Activated naive CD4-positive, alpha-beta T cell (primary cell): ENCODE measurements around the gene SP8.

Source experiments
- DNase-seq, 4 experiments: peaks; one replicate each; lab custom pipeline; 2025; lab: John Stamatoyannopoulos, UW

Gene SP8

DNA sequence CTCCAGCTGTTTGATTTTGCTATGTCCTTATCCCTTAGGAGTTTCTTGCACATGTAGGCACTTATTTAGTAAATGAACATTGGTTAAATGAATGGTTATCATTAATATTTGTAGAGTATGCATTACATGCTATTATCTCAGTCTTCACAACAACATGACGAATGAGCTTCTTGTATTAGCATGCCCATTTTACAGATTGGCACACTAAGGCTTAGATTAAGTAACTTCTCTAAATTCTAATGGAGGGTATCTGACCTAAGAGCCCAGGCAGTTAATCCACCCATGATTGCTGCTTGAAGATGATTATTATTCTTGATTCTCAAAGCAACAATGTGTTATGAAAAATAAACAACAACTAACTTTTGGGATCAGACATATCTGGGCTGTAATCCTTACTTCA lies 32.7 kb downstream of the SP8 start:
- DNase-seq, result no peak

DNA sequence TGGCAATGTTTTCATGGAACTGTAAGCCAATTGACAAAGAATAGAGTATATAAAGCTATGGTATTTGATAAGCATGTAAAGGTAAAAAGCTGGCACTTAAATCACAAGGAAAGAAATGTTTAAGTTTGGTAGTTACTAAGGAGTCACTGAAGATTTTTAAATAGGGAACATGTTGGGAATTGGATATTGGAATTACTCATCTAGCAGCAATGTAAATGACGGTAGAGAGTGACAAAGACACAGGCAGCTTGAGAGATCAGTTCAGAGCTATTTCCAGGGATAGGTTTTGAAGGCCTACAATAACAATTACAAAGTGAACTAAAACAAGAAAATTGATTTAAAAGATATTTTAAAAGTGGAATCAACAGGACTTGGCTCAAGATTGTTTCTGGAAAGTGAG lies 36.8 kb downstream of the SP8 start:
- no peak for DNase-seq

DNA sequence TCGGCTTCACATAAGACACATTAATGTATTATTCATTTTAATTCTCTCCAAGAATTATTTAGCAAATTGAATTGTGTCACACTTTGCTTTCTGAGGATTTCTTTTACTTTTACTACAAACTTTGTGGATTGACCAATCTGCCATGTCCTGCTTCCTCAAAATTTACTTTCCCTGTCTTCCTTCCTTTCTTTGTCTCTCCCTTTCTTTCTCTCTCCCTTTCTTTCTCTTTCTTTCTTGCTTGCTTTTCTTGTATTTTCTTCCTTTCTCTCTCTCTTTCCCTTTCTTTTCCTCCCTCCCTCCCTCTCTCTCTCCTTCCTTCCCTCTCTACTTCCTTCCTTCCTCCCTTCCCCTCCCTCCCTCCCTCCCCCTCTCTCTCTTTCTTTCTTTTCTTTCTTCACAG lies 37.8 kb downstream of the SP8 start:
- DNase-seq, result no peak

DNA sequence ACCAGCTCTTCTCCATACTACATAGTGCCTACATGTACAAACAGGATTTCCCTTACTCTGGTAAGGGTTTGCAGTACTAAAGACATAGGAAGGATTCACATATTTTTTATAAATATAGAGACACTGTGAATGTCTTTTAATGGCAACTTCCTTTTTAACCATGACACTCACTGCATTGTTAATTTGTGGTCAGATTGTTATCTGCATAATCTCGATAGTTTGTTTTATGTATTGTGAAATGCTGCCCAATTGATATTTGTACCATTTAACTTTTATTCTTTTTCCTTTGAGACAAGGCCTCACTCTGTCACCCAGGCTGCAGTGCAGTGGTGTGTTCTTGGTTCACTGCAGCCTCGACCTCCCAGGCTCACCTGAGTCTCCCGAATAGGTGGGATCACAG lies 39.7 kb downstream of the SP8 start:
- no peak for DNase-seq

DNA sequence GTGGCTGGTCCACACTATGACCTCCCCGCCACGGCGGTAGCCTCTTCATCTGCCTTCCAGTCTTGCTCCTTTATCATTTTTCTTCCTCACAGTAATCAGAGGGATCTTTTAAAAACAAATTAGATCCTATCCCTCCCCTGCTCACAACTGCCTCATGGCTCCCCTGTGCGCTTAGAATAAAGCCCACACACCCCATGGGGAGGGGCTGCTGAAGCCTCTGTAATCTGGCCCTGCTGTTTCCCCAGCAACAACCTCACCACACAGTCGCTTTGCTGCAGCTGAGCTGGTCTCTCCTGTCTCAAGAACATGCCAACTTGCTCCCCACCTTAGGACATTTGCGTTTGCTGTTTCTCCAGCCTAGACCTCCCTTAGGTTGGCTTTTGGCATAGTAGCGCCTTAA lies 41.0 kb downstream of the SP8 start:
- no peak for DNase-seq

DNA sequence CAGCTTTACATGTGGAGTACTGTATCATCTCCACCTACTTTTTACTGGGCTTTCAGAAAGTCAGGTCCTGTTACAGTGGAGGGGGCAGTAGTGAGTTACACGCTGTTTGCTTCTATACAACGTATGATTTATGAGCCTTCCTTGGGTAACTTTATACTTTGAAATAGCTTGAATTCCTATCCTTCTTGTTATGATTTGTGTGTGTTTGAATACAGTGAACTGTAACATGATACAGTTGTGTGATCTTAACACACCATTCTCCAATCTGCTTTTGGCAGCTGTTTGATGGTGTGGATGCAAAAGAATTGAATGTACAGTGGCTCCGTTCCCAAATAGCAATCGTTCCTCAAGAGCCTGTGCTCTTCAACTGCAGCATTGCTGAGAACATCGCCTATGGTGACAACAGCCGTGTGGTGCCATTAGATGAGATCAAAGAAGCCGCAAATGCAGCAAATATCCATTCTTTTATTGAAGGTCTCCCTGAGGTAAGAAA lies 41.7 kb downstream of the SP8 start:
- no peak for DNase-seq

DNA sequence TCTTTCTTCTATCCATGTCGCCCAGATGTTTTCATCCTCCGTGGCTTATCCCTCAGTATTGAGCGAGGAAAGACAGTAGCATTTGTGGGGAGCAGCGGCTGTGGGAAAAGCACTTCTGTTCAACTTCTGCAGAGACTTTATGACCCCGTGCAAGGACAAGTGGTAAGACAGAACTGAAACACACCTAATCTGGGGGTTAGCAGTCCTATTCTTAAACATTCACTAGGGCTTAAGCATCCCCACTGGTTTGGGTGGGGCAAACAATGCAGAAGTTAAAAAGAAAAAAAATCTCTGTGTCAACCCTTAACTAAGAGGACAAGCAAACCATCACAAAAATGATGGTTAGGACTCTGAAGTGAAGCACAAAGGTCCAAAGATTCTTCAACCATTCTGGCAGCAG lies 43.8 kb downstream of the SP8 start:
- no peak for DNase-seq

DNA sequence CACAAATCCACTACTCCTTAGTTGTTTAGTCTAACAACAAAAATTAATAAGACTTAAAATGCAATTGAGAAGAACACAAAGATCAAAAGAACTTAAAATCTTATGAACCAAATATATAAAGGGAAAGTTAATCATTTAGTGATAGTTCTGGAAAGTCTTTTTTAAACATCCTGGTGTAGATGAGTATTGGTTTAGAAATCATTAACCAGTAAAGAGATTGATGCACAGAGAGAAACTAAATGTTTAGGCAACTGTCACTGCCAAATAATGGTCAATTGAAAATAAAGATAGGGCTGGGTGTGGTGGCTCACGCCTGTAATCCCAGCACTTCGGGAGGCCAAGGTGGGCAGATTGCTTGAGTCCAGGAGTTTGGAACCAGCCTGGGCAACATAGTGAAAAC lies 44.9 kb downstream of the SP8 start:
- no peak for DNase-seq

DNA sequence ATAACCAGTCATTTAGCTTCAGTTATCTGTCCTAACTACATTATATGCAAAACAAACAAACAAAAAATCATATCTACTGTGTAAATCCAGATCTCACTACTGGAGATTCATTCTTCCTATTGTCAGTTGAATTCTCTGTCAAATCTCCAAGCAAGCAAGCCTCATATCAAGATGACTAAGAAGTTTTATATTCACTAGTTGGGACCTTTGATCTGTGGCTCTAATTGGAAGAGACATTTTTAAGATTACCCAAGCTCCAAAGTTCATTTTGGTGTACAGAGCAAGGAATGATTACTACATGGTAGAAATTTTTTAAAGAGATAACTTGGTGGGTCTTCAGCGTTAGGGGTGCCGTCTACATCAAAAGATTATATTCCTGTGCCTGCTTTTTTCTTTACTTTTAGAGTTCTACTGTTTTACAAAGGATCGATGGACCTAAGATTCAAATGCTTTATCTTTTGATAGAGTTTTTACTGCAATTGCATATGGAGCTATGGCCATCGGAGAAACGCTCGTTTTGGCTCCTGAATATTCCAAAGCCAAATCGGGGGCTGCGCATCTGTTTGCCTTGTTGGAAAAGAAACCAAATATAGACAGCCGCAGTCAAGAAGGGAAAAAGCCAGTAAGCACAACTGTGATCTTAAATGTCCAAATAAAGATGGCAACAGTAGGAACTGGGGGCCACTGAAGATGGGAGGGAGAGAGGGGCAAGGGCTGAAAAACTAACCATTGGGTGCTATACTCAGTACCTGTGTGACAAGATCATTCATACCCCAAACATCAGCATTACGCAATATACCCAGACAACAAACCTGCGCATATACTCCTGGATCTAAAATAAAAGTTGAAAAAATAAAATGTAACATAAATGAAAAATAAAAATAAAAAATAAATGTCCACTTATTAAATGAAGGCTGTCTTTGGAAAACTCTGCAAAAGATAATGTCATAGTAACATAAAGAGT lies 47.9 kb downstream of the SP8 start:
- DNase-seq, result no peak

DNA sequence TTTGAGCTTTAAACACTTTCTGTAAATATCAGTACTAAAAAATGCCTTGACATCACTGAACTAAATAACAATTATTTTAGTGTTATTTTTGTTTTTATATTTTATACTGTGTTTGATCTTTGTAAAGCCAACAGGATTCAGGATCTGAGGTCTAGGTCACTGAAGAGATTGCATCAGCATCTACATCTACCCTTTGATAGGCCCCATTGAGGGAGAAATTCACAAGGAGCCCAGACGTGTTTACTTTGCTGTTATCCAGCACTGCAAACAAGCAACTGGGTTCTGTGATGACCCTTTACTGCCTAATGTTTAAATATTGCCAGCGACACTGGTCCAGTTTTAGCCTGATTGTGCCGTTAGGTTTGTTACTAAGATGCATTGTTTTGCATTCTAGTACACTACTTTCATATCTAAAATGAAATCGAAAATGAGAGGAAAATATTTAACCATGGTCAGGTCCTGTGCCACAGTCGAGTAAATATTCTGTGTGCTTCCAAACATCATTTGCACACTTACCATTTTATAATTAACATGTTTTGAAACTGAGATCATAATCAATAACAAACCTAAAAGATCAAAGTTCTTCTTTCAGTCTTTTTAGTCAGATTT lies 48.7 kb downstream of the SP8 start:
- no peak for DNase-seq

DNA sequence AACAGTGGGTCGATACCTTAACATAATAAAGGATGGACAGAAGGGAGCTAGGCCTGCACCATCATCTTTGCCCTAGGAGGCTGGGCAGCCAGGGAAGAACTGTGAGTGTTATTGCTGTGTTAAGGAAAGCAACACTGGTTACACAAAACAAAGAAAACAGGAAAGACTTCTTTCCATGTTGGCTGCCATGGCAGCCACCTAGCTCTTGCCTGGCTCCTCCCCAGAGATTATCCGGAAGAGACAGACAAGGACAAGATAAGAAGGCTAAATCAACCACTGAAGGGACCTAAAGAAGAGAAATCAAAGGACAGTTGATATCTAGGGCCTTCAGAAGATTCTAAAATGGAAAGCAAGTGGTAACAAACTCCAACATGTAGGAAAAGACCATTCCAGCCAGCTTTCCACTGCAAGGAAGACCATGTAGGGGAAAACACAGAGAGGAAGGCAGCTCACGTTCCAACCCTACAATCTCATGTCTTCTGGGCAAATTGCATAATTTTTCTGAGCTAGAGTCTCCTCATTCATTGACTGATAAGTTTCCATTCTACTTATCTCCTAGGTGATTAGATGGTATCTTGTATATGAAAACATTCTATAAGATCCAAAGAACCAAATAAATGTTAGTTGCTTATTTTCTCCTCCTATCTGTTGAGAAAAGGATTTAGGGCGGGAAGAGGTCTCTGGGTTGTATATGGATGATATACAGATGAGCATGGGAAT lies 51.2 kb downstream of the SP8 start:
- DNase-seq, result no peak
